HFFc6 (cell line): ENCODE measurements around the gene AMER3. TPM values are rescaled to one million over a fixed set of nuclear protein-coding genes. Genes with fewer than 3 reads are reported as not detected.

Source experiments
- DNase-seq: peaks from one replicate; pipeline ENCODE4 v3.0.0-alpha.2; 2018
- H3K27ac Mint-ChIP-seq: 2 replicates; pipeline ENCODE4 v1.8.0; 2020; ENCODE audit warnings: mild to moderate bottlenecking, mixed read lengths
- H3K27me3 Mint-ChIP-seq: 2 replicates; pipeline ENCODE4 v1.8.0; 2021; ENCODE audit warnings: mild to moderate bottlenecking, moderate library complexity, mixed read lengths; ENCODE audit not compliant: insufficient read depth
- H3K36me3 Mint-ChIP-seq: 2 replicates; pipeline ENCODE4 v1.8.0; 2021; ENCODE audit warnings: low read depth, mixed read lengths
- H3K4me1 Mint-ChIP-seq: 2 replicates; pipeline ENCODE4 v1.8.0; 2020; ENCODE audit warnings: low read depth, mixed read lengths
- H3K4me3 Mint-ChIP-seq: 2 replicates; pipeline ENCODE4 v1.8.0; 2020; ENCODE audit warnings: mild to moderate bottlenecking, moderate library complexity, mixed read lengths
- H3K9me3 Mint-ChIP-seq: 2 replicates; pipeline ENCODE4 v1.8.0; 2020; ENCODE audit warnings: mild to moderate bottlenecking, mixed read lengths
- CTCF ChIP-seq: fragments of 200-600 bp; sonication (generic); IDR thresholded peaks from 2 replicates; pipeline ENCODE4 v1.5.0; 2021; ENCODE audit warnings: antibody characterized with exemption, mild to moderate bottlenecking
- total RNA-seq, 6 experiments: library from RNA; stranded (reverse); fragmentation: NEBNext Ultra II Directional; extraction: Animal tissue kit (Norgen Biotek cat#: 25700); gene quantifications; 2 replicates in 1 of 6; 3 replicates in 5 of 6; pipeline ENCODE4 v1.2.3, GENCODE V29; 2021

AMER3 gene
- total RNA-seq, 6 experiments from 2014 or later: not detected

GRCh38 chr2:130776550-130776949, 21.2 kb downstream of the AMER3 start:
- Mint-ChIP-seq H3K4me1 (no peaks in the 10 kb centered on the region), H3K36me3 (no peaks in the 10 kb centered on the region), H3K27ac (no peak overlapping the region), H3K4me3 (no peak overlapping the region), H3K9me3 (peaks cover 20% of the 10 kb centered on the region; the same call in 1 of the 2 replicates), H3K27me3 (no peaks in the 10 kb centered on the region)
- no peak for TF ChIP-seq CTCF
- DNase-seq: no peak

GRCh38 chr2:130778781-130779180, 23.4 kb downstream of the AMER3 start:
- no peak for DNase-seq
- no peak for TF ChIP-seq CTCF
- no peak overlapping the region for H3K4me3 Mint-ChIP-seq
- no peak overlapping the region for H3K27ac Mint-ChIP-seq
- no peaks in the 10 kb centered on the region for H3K4me1 Mint-ChIP-seq
- H3K36me3 Mint-ChIP-seq: no peaks in the 10 kb centered on the region
- peaks cover 8% of the 10 kb centered on the region; the same call in 1 of the 2 replicates for H3K9me3 Mint-ChIP-seq
- no peaks in the 10 kb centered on the region; the same call in 1 of the 2 replicates for H3K27me3 Mint-ChIP-seq

- Mint-ChIP-seq H3K36me3 (no peaks in the 10 kb centered on the region), H3K4me3 (no peak overlapping the region), H3K27ac (no peak overlapping the region), H3K4me1 (no peaks in the 10 kb centered on the region), H3K9me3 (no peaks in the 10 kb centered on the region), H3K27me3 (peaks cover 2% of the 10 kb centered on the region; the same call in 1 of the 2 replicates)
- no peak for TF ChIP-seq CTCF
- no peak for DNase-seq
Observed at GRCh38 chr2:130785466-130786055, 30.2 kb downstream of the AMER3 start.

GRCh38 chr2:130786076-130786475, 30.7 kb downstream of the AMER3 start:
- Mint-ChIP-seq H3K36me3 (no peaks in the 10 kb centered on the region), H3K9me3 (no peaks in the 10 kb centered on the region), H3K4me3 (no peak overlapping the region), H3K4me1 (no peaks in the 10 kb centered on the region), H3K27me3 (peaks cover 2% of the 10 kb centered on the region; the same call in 1 of the 2 replicates), H3K27ac (no peak overlapping the region)
- no peak for DNase-seq
- no peak for TF ChIP-seq CTCF

GRCh38 chr2:130787841-130788240, 32.5 kb downstream of the AMER3 start:
- Mint-ChIP-seq H3K9me3 (no peaks in the 10 kb centered on the region), H3K36me3 (no peaks in the 10 kb centered on the region), H3K27me3 (peaks cover 2% of the 10 kb centered on the region), H3K4me3 (no peak overlapping the region), H3K27ac (no peak overlapping the region), H3K4me1 (no peaks in the 10 kb centered on the region)
- no peak for TF ChIP-seq CTCF
- DNase-seq: no peak
